Measurements from ENCODE around the gene TRIO. TPM values are rescaled to one million over a fixed set of nuclear protein-coding genes. Genes with fewer than 3 reads are reported as not detected.

TRIO gene
- total and polyA plus RNA-seq, 2 experiments from 2014 or later, result 18.5 to 78.2 TPM

DNA sequence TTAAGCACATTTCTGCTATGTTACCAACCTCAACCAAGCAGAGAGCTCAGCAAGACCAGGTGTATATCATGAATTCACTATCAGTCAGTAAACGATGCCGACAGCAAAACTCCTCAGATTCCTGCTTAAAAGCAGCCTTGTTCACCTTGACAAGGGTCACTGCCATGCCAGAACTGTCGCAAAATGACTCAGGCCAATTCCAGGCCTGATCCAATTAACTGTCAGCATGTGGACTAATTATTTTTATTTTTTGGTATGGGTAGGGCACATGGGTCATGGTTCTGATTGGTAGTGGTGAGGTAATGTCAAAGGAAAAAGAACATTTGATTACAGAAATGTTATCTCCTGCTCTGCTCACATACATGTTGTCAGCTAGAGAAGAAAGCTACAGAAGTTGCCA lies 224.2 kb downstream of the TRIO start:
- H4K20me1 ChIP-seq (ENCODE audit: insufficient read depth, poor library complexity, severe bottlenecking), result no peaks in the 10 kb centered on the region
- no peak for TF ChIP-seq EZH2phosphoT487 (IDR thresholded peaks at IDR 0.05; ENCODE audit: low read depth, severe bottlenecking, unreplicated experiment)
- TF ChIP-seq, protein P1, sequence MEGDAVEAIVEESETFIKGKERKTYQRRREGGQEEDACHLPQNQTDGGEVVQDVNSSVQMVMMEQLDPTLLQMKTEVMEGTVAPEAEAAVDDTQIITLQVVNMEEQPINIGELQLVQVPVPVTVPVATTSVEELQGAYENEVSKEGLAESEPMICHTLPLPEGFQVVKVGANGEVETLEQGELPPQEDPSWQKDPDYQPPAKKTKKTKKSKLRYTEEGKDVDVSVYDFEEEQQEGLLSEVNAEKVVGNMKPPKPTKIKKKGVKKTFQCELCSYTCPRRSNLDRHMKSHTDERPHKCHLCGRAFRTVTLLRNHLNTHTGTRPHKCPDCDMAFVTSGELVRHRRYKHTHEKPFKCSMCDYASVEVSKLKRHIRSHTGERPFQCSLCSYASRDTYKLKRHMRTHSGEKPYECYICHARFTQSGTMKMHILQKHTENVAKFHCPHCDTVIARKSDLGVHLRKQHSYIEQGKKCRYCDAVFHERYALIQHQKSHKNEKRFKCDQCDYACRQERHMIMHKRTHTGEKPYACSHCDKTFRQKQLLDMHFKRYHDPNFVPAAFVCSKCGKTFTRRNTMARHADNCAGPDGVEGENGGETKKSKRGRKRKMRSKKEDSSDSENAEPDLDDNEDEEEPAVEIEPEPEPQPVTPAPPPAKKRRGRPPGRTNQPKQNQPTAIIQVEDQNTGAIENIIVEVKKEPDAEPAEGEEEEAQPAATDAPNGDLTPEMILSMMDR (IDR thresholded peaks at IDR 0.05; ENCODE audit: poor library complexity), result no peak
- no peak for TF ChIP-seq EZH2 (IDR thresholded peaks at IDR 0.05; ENCODE audit: borderline replicate concordance)
- no peak overlapping the region for H3K4me2 ChIP-seq
- no peaks in the 10 kb centered on the region for H3K9me2 ChIP-seq (replicated peaks; ENCODE audit: insufficient read depth)
- H3K9me3 ChIP-seq (ENCODE audit: low read depth), result no peaks in the 10 kb centered on the region
- H3K27me3 ChIP-seq, result no peaks in the 10 kb centered on the region
- H2AFZ ChIP-seq, result no peak overlapping the region
- H3K36me3 ChIP-seq (replicated peaks; ENCODE audit: insufficient read depth, low read depth), result peaks cover 3% of the 10 kb centered on the region
- H3K27ac ChIP-seq, result no peak overlapping the region
- no peaks in the 10 kb centered on the region for H3K4me1 ChIP-seq (ENCODE audit: insufficient read depth)
- H3K4me3 ChIP-seq, result no peak overlapping the region
- 95% methylated on average over 3 of the region's 3 CpGs for WGBS (ENCODE audit: low lambda C conversion rate, missing lambda C conversion rate)
- DNase-seq (ENCODE audit: low spot score), result no peak
- H3K79me2 ChIP-seq, result no peaks in the 10 kb centered on the region

DNA sequence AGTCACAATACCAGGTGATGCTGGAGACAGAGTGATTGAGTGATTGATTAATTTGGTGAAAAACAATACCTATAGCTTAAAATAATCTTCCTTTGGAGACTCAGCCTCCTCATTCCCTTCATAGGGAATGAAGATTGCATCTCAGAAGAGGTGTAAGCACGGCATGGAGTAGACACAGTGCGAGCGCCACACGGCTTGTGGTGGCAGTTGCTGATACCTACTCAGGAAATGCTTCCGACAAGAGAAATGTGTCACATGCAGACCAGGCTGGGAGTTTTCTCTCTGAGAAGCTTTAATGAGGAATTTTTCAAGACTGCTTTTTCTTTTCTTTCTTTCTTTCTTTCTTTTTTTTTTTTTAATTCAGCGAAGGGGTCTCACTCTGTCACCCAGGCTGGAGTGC lies 226.6 kb downstream of the TRIO start:
- H3K79me2 ChIP-seq, result no peaks in the 10 kb centered on the region
- WGBS (ENCODE audit: low lambda C conversion rate, missing lambda C conversion rate), result 93% methylated on average over 5 of the region's 6 CpGs
- H2AFZ ChIP-seq, result no peak overlapping the region
- H3K9me2 ChIP-seq (replicated peaks; ENCODE audit: insufficient read depth), result no peaks in the 10 kb centered on the region
- DNase-seq (ENCODE audit: low spot score), result no peak
- no peak overlapping the region for H3K4me2 ChIP-seq
- no peaks in the 10 kb centered on the region for H4K20me1 ChIP-seq (ENCODE audit: insufficient read depth, poor library complexity, severe bottlenecking)
- H3K4me3 ChIP-seq, result no peak overlapping the region
- TF ChIP-seq EZH2 (IDR thresholded peaks at IDR 0.05; ENCODE audit: borderline replicate concordance) (no peak), EZH2phosphoT487 (IDR thresholded peaks at IDR 0.05; ENCODE audit: low read depth, severe bottlenecking, unreplicated experiment) (no peak)
- TF ChIP-seq, protein P1 (IDR thresholded peaks at IDR 0.05; ENCODE audit: poor library complexity), result no peak
- H3K9me3 ChIP-seq (ENCODE audit: low read depth), result no peaks in the 10 kb centered on the region
- no peak overlapping the region for H3K27ac ChIP-seq
- H3K36me3 ChIP-seq (replicated peaks; ENCODE audit: insufficient read depth, low read depth), result peaks cover 3% of the 10 kb centered on the region
- H3K4me1 ChIP-seq (ENCODE audit: insufficient read depth), result no peaks in the 10 kb centered on the region
- H3K27me3 ChIP-seq, result no peaks in the 10 kb centered on the region

DNA sequence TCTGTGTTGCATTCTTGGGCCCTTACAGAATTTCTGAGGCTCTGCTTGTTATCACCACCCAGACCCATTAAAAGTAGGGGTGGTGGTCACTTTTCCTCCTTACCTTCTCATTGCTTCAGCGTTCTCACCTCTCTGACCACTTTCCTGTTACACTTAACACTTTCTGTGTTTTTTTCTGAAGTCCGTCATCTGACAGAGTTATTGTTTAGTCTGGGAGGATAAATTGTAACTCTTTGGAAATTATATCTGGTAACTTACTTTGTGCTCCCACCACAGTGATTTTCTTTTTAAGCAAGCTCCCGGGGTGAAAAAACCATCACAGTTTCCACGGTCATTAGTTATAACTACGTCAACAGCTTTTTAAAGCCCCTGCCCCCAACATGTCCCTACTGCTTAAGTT lies 227.2 kb downstream of the TRIO start:
- H3K4me1 ChIP-seq (ENCODE audit: insufficient read depth), result no peaks in the 10 kb centered on the region
- no peak overlapping the region for H2AFZ ChIP-seq
- DNase-seq (ENCODE audit: low spot score), result no peak
- no peaks in the 10 kb centered on the region for H3K79me2 ChIP-seq
- no peak overlapping the region for H3K27ac ChIP-seq
- no peaks in the 10 kb centered on the region for H3K9me2 ChIP-seq (replicated peaks; ENCODE audit: insufficient read depth)
- H3K4me3 ChIP-seq, result no peak overlapping the region
- H3K36me3 ChIP-seq (replicated peaks; ENCODE audit: insufficient read depth, low read depth), result peaks cover 3% of the 10 kb centered on the region
- WGBS (ENCODE audit: low lambda C conversion rate, missing lambda C conversion rate), result 88% methylated on average over 5 of the region's 5 CpGs
- no peaks in the 10 kb centered on the region for H3K9me3 ChIP-seq (ENCODE audit: low read depth)
- no peaks in the 10 kb centered on the region for H4K20me1 ChIP-seq (ENCODE audit: insufficient read depth, poor library complexity, severe bottlenecking)
- TF ChIP-seq EZH2phosphoT487 (IDR thresholded peaks at IDR 0.05; ENCODE audit: low read depth, severe bottlenecking, unreplicated experiment) (no peak), EZH2 (IDR thresholded peaks at IDR 0.05; ENCODE audit: borderline replicate concordance) (no peak)
- TF ChIP-seq, protein P1 (IDR thresholded peaks at IDR 0.05; ENCODE audit: poor library complexity), result no peak
- H3K4me2 ChIP-seq, result no peak overlapping the region
- no peaks in the 10 kb centered on the region for H3K27me3 ChIP-seq

- TF ChIP-seq EZH2phosphoT487 (IDR thresholded peaks at IDR 0.05; ENCODE audit: low read depth, severe bottlenecking, unreplicated experiment) (no peak), EZH2 (IDR thresholded peaks at IDR 0.05; ENCODE audit: borderline replicate concordance) (no peak)
- TF ChIP-seq, protein P1 (IDR thresholded peaks at IDR 0.05; ENCODE audit: poor library complexity), result no peak
- Histone ChIP-seq H3K9me3 (ENCODE audit: low read depth) (no peaks in the 10 kb centered on the region), H4K20me1 (ENCODE audit: insufficient read depth, poor library complexity, severe bottlenecking) (no peaks in the 10 kb centered on the region), H3K36me3 (replicated peaks; ENCODE audit: insufficient read depth, low read depth) (peaks cover 3% of the 10 kb centered on the region), H3K4me1 (ENCODE audit: insufficient read depth) (no peaks in the 10 kb centered on the region), H3K27ac (no peak overlapping the region), H3K4me2 (no peak overlapping the region), H3K9me2 (replicated peaks; ENCODE audit: insufficient read depth) (no peaks in the 10 kb centered on the region), H2AFZ (no peak overlapping the region), H3K27me3 (no peaks in the 10 kb centered on the region), H3K4me3 (no peak overlapping the region), H3K79me2 (no peaks in the 10 kb centered on the region)
- 87% methylated on average over 6 of the region's 6 CpGs for WGBS (ENCODE audit: low lambda C conversion rate, missing lambda C conversion rate)
- no peak for DNase-seq (ENCODE audit: low spot score)
Observed at GRCh38 chr5:14373685-14374084, 230.5 kb downstream of the TRIO start.
